Activated CD4-positive, alpha-beta T cell treated with anti-CD3 and anti-CD28 coated beads for 4 hours (primary cell): ENCODE results near the gene MAFG.

Experiments used
- DNase-seq, 2 donors: peaks; one replicate each; pipeline ENCODE4 v3.0.0-alpha.2; 2020

MAFG gene

GRCh38 chr17:81889602-81890001 is 37.9 kb downstream of the MAFG start:
- no peak for DNase-seq

- DNase-seq: no peak
Measured at GRCh38 chr17:81888988-81889595, 38.4 kb downstream of the MAFG start.

GRCh38 chr17:81888105-81888987 is 39.2 kb downstream of the MAFG start:
- no peak for DNase-seq

- DNase-seq: no peak
Measured at GRCh38 chr17:81885869-81886548, 41.5 kb downstream of the MAFG start.

- no peak for DNase-seq
Measured at GRCh38 chr17:81885454-81885853, 42.1 kb downstream of the MAFG start.

GRCh38 chr17:81884968-81885367 is 42.6 kb downstream of the MAFG start:
- no peak for DNase-seq

- DNase-seq: no peak
Measured at GRCh38 chr17:81884520-81884919, 43.0 kb downstream of the MAFG start.

- DNase-seq: no peak
Measured at GRCh38 chr17:81879121-81879520, 48.4 kb downstream of the MAFG start.

- no peak for DNase-seq
Measured at GRCh38 chr17:81878294-81878693, 49.2 kb downstream of the MAFG start.

- no peak for DNase-seq
Measured at GRCh38 chr17:81877569-81877968, 50.0 kb downstream of the MAFG start.

- DNase-seq: peak; percentile 96 to 97
Measured at GRCh38 chr17:81871387-81872230, 55.9 kb downstream of the MAFG start.

GRCh38 chr17:81870981-81871386 is 56.6 kb downstream of the MAFG start, which contains the start of gene ARHGDIA:
Gene ARHGDIA (minus strand): TSS chr17:81871337. CDS start chr17:81869930, 1,407 bp downstream.
- no peak for DNase-seq

- peak in 1 of 2 donors; percentile 33 for DNase-seq
Measured at GRCh38 chr17:81870131-81870980, 57.2 kb downstream of the MAFG start.

- peak in 1 of 2 donors; percentile 32 for DNase-seq
Measured at GRCh38 chr17:81869221-81870130, 58.1 kb downstream of the MAFG start.

- no peak for DNase-seq
Measured at GRCh38 chr17:81868674-81869220, 58.8 kb downstream of the MAFG start.
